ENCODE results near the gene SYT7.

SYT7 gene

DNA sequence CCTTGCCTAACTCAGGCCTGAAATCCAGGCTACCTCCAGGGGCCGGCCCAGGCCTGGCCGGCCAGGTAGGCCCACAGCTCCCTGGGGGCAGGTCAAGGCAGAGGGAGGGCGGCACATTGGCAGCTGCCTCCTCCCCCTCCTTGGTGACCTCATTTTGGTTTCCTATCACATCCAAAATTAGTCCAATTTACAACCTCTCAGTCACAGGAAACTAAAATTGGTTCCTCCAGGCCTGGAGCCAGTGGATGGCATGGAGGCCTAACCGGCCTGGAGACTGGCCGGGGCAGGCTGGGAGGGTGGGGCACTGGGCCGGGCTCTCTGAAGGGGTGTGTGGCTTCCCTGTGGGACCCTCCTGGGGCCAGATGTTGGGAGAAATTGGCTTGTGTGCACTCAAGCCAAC, 36.4 kb downstream of the SYT7 start:
- Histone ChIP-seq H3K9ac (ENCODE audit: low read length in 2 of 2) (no peak overlapping the region), H3K4me3 (ENCODE audit: low read length in 2 of 2) (no peak overlapping the region), H3K4me1 (ENCODE audit: control insufficient read depth, insufficient read depth, low read length) (peaks cover 13% of the 10 kb centered on the region), H3K9me3 (ENCODE audit: control insufficient read depth in 2 of 2, low read length in 2 of 2) (no peaks in the 10 kb centered on the region), H3K27me3 (ENCODE audit: control insufficient read depth in 1 of 2, insufficient read depth in 2 of 2, low read length in 2 of 2) (peaks cover 9 to 24% of the 10 kb centered on the region in 2 donors), H3K36me3 (ENCODE audit: control insufficient read depth in 2 of 2, insufficient read depth in 2 of 2, low read length in 2 of 2) (no peaks in the 10 kb centered on the region), H3K27ac (ENCODE audit: low read length) (no peak overlapping the region)

- Histone ChIP-seq H3K4me3 (ENCODE audit: low read length in 2 of 2) (no peak overlapping the region), H3K36me3 (ENCODE audit: control insufficient read depth in 2 of 2, insufficient read depth in 2 of 2, low read length in 2 of 2) (no peaks in the 10 kb centered on the region), H3K9ac (ENCODE audit: low read length in 2 of 2) (no peak overlapping the region), H3K27ac (ENCODE audit: low read length) (no peak overlapping the region), H3K4me1 (ENCODE audit: control insufficient read depth, insufficient read depth, low read length) (peaks cover 13% of the 10 kb centered on the region), H3K27me3 (ENCODE audit: control insufficient read depth in 1 of 2, insufficient read depth in 2 of 2, low read length in 2 of 2) (peaks cover 11 to 22% of the 10 kb centered on the region in 2 donors), H3K9me3 (ENCODE audit: control insufficient read depth in 2 of 2, low read length in 2 of 2) (no peaks in the 10 kb centered on the region)
Observed at GRCh38 chr11:61543606-61544306, 37.1 kb downstream of the SYT7 start.

DNA sequence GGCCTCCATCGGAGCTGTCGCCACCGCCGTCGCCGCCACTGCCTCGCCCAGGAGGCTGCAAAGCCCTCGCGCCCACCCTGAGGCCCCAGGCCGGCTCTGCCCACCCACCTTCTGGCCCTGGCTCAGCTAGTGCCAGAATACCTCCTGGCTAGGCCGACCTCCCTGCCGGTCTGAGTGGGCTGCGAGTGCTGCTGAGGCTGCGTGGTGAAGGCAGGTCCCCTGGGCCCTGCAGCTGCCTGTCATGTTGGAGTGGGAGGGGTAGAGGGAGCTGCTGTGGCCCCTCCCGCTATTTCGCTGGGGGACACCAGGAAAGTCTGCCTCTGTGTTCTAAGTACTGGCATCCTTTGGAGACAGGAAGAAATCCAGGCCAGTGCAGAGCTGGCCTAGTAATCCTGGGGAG, 38.2 kb downstream of the SYT7 start:
- Histone ChIP-seq H3K27me3 (ENCODE audit: control insufficient read depth in 1 of 2, insufficient read depth in 2 of 2, low read length in 2 of 2) (peaks cover 10 to 16% of the 10 kb centered on the region in 2 donors), H3K9ac (ENCODE audit: low read length in 2 of 2) (no peak overlapping the region), H3K27ac (ENCODE audit: low read length) (no peak overlapping the region), H3K4me1 (ENCODE audit: control insufficient read depth, insufficient read depth, low read length) (peaks cover 16% of the 10 kb centered on the region), H3K4me3 (ENCODE audit: low read length in 2 of 2) (no peak overlapping the region), H3K36me3 (ENCODE audit: control insufficient read depth in 2 of 2, insufficient read depth in 2 of 2, low read length in 2 of 2) (no peaks in the 10 kb centered on the region), H3K9me3 (ENCODE audit: control insufficient read depth in 2 of 2, low read length in 2 of 2) (no peaks in the 10 kb centered on the region)

DNA sequence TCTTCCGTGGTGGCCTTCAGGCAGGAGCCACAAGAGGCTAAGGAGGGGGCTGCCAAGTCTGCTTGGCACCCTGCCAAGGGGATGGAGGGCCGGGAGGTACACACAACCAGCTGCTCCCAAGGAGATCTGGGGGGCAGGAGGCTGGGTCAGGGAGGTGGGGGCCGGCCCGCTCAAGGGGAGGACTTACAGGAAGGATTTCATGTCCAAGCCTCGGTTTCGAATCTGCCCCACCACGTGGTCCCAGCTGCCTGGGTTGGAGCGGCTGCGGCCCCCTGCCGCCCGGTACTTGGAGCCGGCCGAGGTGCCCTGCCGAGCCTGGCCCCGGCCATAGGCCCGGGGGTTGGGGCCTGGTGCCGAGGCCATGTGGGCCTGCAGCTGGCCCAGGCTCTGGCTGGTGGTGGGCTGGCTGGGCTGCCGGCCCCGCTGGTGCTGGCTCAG, 38.8 kb downstream of the SYT7 start:
- H3K4me1 ChIP-seq (ENCODE audit: control insufficient read depth, insufficient read depth, low read length) = peaks cover 17% of the 10 kb centered on the region
- no peaks in the 10 kb centered on the region for H3K36me3 ChIP-seq (ENCODE audit: control insufficient read depth in 2 of 2, insufficient read depth in 2 of 2, low read length in 2 of 2)
- H3K4me3 ChIP-seq (ENCODE audit: low read length in 2 of 2) = no peak overlapping the region
- peaks cover 10 to 16% of the 10 kb centered on the region in 2 donors for H3K27me3 ChIP-seq (ENCODE audit: control insufficient read depth in 1 of 2, insufficient read depth in 2 of 2, low read length in 2 of 2)
- H3K9ac ChIP-seq (ENCODE audit: low read length in 2 of 2) = no peak overlapping the region
- no peaks in the 10 kb centered on the region for H3K9me3 ChIP-seq (ENCODE audit: control insufficient read depth in 2 of 2, low read length in 2 of 2)
- no peak overlapping the region for H3K27ac ChIP-seq (ENCODE audit: low read length)

DNA sequence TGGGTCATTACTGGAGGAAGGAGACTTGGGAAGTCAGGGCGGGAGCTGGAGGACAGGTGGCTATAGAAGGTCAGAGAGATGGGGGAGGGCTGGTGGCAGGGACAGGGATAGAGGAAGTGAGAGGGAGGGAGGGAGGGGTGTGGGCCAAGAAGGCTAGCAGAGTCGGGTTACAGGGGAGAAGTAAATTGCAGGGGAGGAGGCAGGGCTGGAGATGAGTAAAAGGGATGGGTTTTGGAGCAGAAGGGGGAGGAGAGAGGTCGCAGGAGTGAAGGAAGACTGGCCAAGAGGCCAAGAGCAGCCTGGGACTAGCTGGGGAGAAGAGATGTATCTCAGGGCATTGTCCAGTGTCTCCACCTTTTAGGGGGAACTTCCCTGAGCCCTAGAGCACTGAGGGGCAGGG, 39.3 kb downstream of the SYT7 start:
- H3K27ac ChIP-seq (ENCODE audit: low read length) = no peak overlapping the region
- H3K36me3 ChIP-seq (ENCODE audit: control insufficient read depth in 2 of 2, insufficient read depth in 2 of 2, low read length in 2 of 2) = no peaks in the 10 kb centered on the region
- no peak overlapping the region for H3K9ac ChIP-seq (ENCODE audit: low read length in 2 of 2)
- H3K27me3 ChIP-seq (ENCODE audit: control insufficient read depth in 1 of 2, insufficient read depth in 2 of 2, low read length in 2 of 2) = peaks cover 10 to 12% of the 10 kb centered on the region in 2 donors
- peaks cover 17% of the 10 kb centered on the region for H3K4me1 ChIP-seq (ENCODE audit: control insufficient read depth, insufficient read depth, low read length)
- H3K9me3 ChIP-seq (ENCODE audit: control insufficient read depth in 2 of 2, low read length in 2 of 2) = no peaks in the 10 kb centered on the region
- no peak overlapping the region for H3K4me3 ChIP-seq (ENCODE audit: low read length in 2 of 2)

DNA sequence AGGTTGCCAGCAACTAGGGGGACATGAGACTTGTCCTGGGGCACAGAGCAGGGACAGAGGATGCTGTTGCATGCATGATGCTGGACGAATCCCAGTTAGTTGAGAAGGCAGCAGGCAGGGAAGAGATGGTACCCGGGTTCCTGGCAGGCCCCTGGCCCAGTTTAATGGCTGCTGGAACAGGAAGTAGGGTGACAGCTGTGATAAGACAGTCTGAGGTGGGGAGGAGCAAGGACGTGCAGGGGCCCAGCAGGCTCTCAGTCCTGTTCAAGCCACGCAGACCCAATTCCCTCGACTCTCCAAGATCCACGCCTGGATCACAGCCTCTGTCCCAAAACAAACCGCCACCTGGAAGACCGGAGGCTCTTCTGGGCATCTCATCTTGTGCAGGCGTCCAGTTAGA, 40.3 kb downstream of the SYT7 start:
- no peaks in the 10 kb centered on the region for H3K36me3 ChIP-seq (ENCODE audit: control insufficient read depth in 2 of 2, insufficient read depth in 2 of 2, low read length in 2 of 2)

GRCh38 chr11:61539831-61540357, 41.0 kb downstream of the SYT7 start:
- peaks cover under 1 to 4% of the 10 kb centered on the region in 2 donors for H3K27me3 ChIP-seq (ENCODE audit: control insufficient read depth in 1 of 2, insufficient read depth in 2 of 2, low read length in 2 of 2)
- H3K36me3 ChIP-seq (ENCODE audit: control insufficient read depth in 2 of 2, insufficient read depth in 2 of 2, low read length in 2 of 2) = no peaks in the 10 kb centered on the region
- no peak overlapping the region for H3K27ac ChIP-seq (ENCODE audit: low read length)
- H3K9ac ChIP-seq (ENCODE audit: low read length in 2 of 2) = no peak overlapping the region
- H3K9me3 ChIP-seq (ENCODE audit: control insufficient read depth in 2 of 2, low read length in 2 of 2) = no peaks in the 10 kb centered on the region
- H3K4me3 ChIP-seq (ENCODE audit: low read length in 2 of 2) = no peak overlapping the region
- H3K4me1 ChIP-seq (ENCODE audit: control insufficient read depth, insufficient read depth, low read length) = peaks cover 17% of the 10 kb centered on the region

More for the DNA sequence above, 40.3 kb downstream of the SYT7 start:
- Histone ChIP-seq H3K4me1 (ENCODE audit: control insufficient read depth, insufficient read depth, low read length) (peaks cover 17% of the 10 kb centered on the region), H3K9ac (ENCODE audit: low read length in 2 of 2) (no peak overlapping the region), H3K9me3 (ENCODE audit: control insufficient read depth in 2 of 2, low read length in 2 of 2) (no peaks in the 10 kb centered on the region), H3K27me3 (ENCODE audit: control insufficient read depth in 1 of 2, insufficient read depth in 2 of 2, low read length in 2 of 2) (peaks cover 7% of the 10 kb centered on the region in 2 donors), H3K27ac (ENCODE audit: low read length) (no peak overlapping the region), H3K4me3 (ENCODE audit: low read length in 2 of 2) (no peak overlapping the region)

- no peak overlapping the region for H3K9ac ChIP-seq (ENCODE audit: low read length in 2 of 2)
- H3K27ac ChIP-seq (ENCODE audit: low read length) = no peak overlapping the region
- H3K4me3 ChIP-seq (ENCODE audit: low read length in 2 of 2) = no peak overlapping the region
- peaks cover 17% of the 10 kb centered on the region for H3K4me1 ChIP-seq (ENCODE audit: control insufficient read depth, insufficient read depth, low read length)
- peaks cover 0 to 7% of the 10 kb centered on the region in 2 donors for H3K27me3 ChIP-seq (ENCODE audit: control insufficient read depth in 1 of 2, insufficient read depth in 2 of 2, low read length in 2 of 2)
- no peaks in the 10 kb centered on the region for H3K36me3 ChIP-seq (ENCODE audit: control insufficient read depth in 2 of 2, insufficient read depth in 2 of 2, low read length in 2 of 2)
- H3K9me3 ChIP-seq (ENCODE audit: control insufficient read depth in 2 of 2, low read length in 2 of 2) = no peaks in the 10 kb centered on the region
Observed at GRCh38 chr11:61539006-61539405, 41.9 kb downstream of the SYT7 start.

DNA sequence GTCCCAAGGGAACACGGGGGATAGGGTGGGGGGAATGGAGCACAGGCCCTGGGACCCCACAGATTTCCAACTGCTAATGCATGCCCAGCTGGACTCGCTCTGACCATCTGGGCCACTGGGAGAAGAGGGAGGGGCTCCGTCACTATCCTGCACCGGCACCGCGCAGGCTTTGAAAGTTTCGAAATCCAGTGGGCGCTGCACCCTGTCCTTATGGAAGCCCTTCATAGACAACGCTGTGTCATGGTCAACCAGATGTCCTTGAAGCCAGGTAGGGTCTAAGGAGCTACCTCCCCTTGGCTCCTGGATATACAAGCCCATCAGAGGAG, 42.3 kb downstream of the SYT7 start:
- no peak overlapping the region for H3K27ac ChIP-seq (ENCODE audit: low read length)
- no peaks in the 10 kb centered on the region for H3K36me3 ChIP-seq (ENCODE audit: control insufficient read depth in 2 of 2, insufficient read depth in 2 of 2, low read length in 2 of 2)
- no peaks in the 10 kb centered on the region for H3K9me3 ChIP-seq (ENCODE audit: control insufficient read depth in 2 of 2, low read length in 2 of 2)
- peaks cover 0 to 9% of the 10 kb centered on the region in 2 donors for H3K27me3 ChIP-seq (ENCODE audit: control insufficient read depth in 1 of 2, insufficient read depth in 2 of 2, low read length in 2 of 2)
- H3K9ac ChIP-seq (ENCODE audit: low read length in 2 of 2) = no peak overlapping the region
- peaks cover 17% of the 10 kb centered on the region for H3K4me1 ChIP-seq (ENCODE audit: control insufficient read depth, insufficient read depth, low read length)
- H3K4me3 ChIP-seq (ENCODE audit: low read length in 2 of 2) = no peak overlapping the region

- Histone ChIP-seq H3K9ac (ENCODE audit: low read length in 2 of 2) (no peak overlapping the region), H3K36me3 (ENCODE audit: control insufficient read depth in 2 of 2, insufficient read depth in 2 of 2, low read length in 2 of 2) (no peaks in the 10 kb centered on the region), H3K4me3 (ENCODE audit: low read length in 2 of 2) (no peak overlapping the region), H3K9me3 (ENCODE audit: control insufficient read depth in 2 of 2, low read length in 2 of 2) (no peaks in the 10 kb centered on the region), H3K4me1 (ENCODE audit: control insufficient read depth, insufficient read depth, low read length) (peaks cover 17% of the 10 kb centered on the region), H3K27ac (ENCODE audit: low read length) (no peak overlapping the region), H3K27me3 (ENCODE audit: control insufficient read depth in 1 of 2, insufficient read depth in 2 of 2, low read length in 2 of 2) (peaks cover 0 to 16% of the 10 kb centered on the region in 2 donors)
Observed at GRCh38 chr11:61537326-61537725, 43.5 kb downstream of the SYT7 start.

DNA sequence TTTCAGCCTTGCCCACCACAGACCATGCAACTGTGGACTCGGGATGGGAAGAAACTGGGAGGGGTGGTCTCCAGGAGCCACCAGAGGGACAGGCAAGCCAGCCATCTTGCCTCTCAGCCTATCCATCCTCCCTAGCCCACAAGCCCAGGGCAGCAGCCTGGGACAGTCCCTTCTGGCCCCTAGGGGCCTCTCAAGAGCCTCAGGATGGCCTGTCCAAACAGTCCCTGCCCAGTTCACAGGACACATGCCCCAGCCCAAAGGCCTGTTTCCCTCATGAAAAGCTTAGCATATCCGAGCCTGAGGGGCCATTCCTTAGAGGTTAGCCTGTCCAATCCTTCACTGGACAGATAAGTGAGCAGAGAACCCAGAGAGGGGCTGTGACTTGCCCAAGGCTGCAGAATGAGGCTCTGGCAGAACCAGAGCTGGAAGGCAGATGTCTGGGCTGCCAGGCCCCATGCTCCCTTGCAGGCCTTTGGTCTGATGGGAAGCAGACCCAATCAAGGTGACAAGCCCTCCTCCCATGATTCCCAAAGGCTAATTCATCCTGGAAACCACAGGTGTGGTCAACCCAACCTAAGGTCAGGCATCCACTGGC, 44.1 kb downstream of the SYT7 start:
- Histone ChIP-seq H3K9ac (ENCODE audit: low read length in 2 of 2) (no peak overlapping the region), H3K4me1 (ENCODE audit: control insufficient read depth, insufficient read depth, low read length) (peaks cover 13% of the 10 kb centered on the region), H3K27ac (ENCODE audit: low read length) (no peak overlapping the region), H3K36me3 (ENCODE audit: control insufficient read depth in 2 of 2, insufficient read depth in 2 of 2, low read length in 2 of 2) (no peaks in the 10 kb centered on the region), H3K9me3 (ENCODE audit: control insufficient read depth in 2 of 2, low read length in 2 of 2) (no peaks in the 10 kb centered on the region), H3K4me3 (ENCODE audit: low read length in 2 of 2) (no peak overlapping the region), H3K27me3 (ENCODE audit: control insufficient read depth in 1 of 2, insufficient read depth in 2 of 2, low read length in 2 of 2) (peaks cover 0 to 16% of the 10 kb centered on the region in 2 donors)

All from stomach smooth muscle (tissue), 2 donors.